Muscle of back (tissue), 13 donors: ENCODE measurements around the gene ZG16B. TPM values are rescaled to one million over a fixed set of nuclear protein-coding genes. Genes with fewer than 3 reads are reported as not detected.

Source experiments
- DNase-seq, 3 donors: peaks; one replicate each; pipeline versions ENCODE4 v3.0.0 to v3.0.0-alpha.2; 2013
- long read RNA-seq, 9 donors: transcript quantifications; one replicate each; lab custom pipeline, GENCODE V29; 2026
- polyA plus RNA-seq, 10 donors: library from polyadenylated mRNA; unstranded; fragments of 120-200 nt; gene quantifications; one replicate each; pipeline ENCODE4 v1.2.1, GENCODE V29; 2013; ENCODE audit not compliant: insufficient read length in 10 of 10

Gene ZG16B
- polyA plus RNA-seq: under 1 TPM in 9 of 10 donors, not detected in 1; 0.24 to 0.90 (median 0.56) TPM
- long read RNA-seq, donor 1: 0 reads
- long read RNA-seq, donor 2: 0 reads
- long read RNA-seq, donor 3: 0 reads
- long read RNA-seq, donor 4: 0 reads
- long read RNA-seq, donor 5: 0 reads
- long read RNA-seq, donor 6: 0 reads
- long read RNA-seq, donor 7: 0 reads
- long read RNA-seq, donor 8: 0 reads
- long read RNA-seq, donor 9: 0 reads

- no peak for DNase-seq
These were observed at the start of gene ZG16B for GRCh38 chr16:2829501-2830354. ZG16B (plus strand) TSS chr16:2830303; CDS start chr16:2830442, 139 bp downstream.

GRCh38 chr16:2782583-2783351, 47.3 kb upstream of the ZG16B start:
- no peak for DNase-seq

GRCh38 chr16:2783581-2784357, 46.3 kb upstream of the ZG16B start:
- no peak for DNase-seq

GRCh38 chr16:2784358-2785100, 45.6 kb upstream of the ZG16B start:
- DNase-seq: no peak

GRCh38 chr16:2785101-2785991, 44.8 kb upstream of the ZG16B start:
- no peak for DNase-seq

GRCh38 chr16:2786061-2786825, 43.9 kb upstream of the ZG16B start:
- DNase-seq: no peak

- no peak for DNase-seq
These were observed 43.3 kb upstream of the ZG16B start for GRCh38 chr16:2786826-2787151.

GRCh38 chr16:2787406-2787805, 42.7 kb upstream of the ZG16B start, which contains the start of gene PRSS33:
PRSS33 (minus strand) TSS chr16:2787560; CDS start chr16:2786547, 1,013 bp downstream.
- no peak for DNase-seq

- no peak for DNase-seq
These were observed 42.1 kb upstream of the ZG16B start for GRCh38 chr16:2787961-2788360.

- DNase-seq: no peak
These were observed 39.5 kb upstream of the ZG16B start for GRCh38 chr16:2790631-2791030.

GRCh38 chr16:2791174-2791573, 38.9 kb upstream of the ZG16B start:
- DNase-seq: no peak

- DNase-seq: no peak
These were observed 37.2 kb upstream of the ZG16B start for GRCh38 chr16:2792940-2793339.

GRCh38 chr16:2795395-2796143, 34.5 kb upstream of the ZG16B start:
- no peak for DNase-seq

- DNase-seq: no peak
These were observed 31.3 kb upstream of the ZG16B start for GRCh38 chr16:2798723-2799204.

GRCh38 chr16:2799205-2799858, 30.8 kb upstream of the ZG16B start:
- DNase-seq: no peak

GRCh38 chr16:2799859-2800226, 30.3 kb upstream of the ZG16B start:
- DNase-seq: no peak

- DNase-seq: no peak
These were observed 26.4 kb upstream of the ZG16B start for GRCh38 chr16:2803545-2804195.
